GM12878 (cell line): ENCODE results near the gene EHD1. TPM values are rescaled to one million over a fixed set of nuclear protein-coding genes. Genes with fewer than 3 reads are reported as not detected.

Experiments
- ATAC-seq: fragments of 200-7000 bp; cut with Tn5 transposase; 3 replicates; pipeline ENCODE4 v1.9.1; 2020; ENCODE audit warnings: mild to moderate bottlenecking, moderate library complexity
- BruUV-seq: library from RNA; stranded (reverse); fragments of 400-500 nt; replicated peaks from 2 replicates; lab custom pipeline; 2021; lab: Mats Ljungman, UMichigan
- CTCF ChIA-PET: fragments of 300-600 bp; sonication (Branson Sonifier 250); formaldehyde crosslinking; extraction: SDS; loops from one replicate; lab custom pipeline; 2021; ENCODE audit warnings: inconsistent platforms; lab: Yijun Ruan, JAX
- POLR2A ChIA-PET: fragments of 350-600 bp; formaldehyde crosslinking; extraction: SDS; loops from one replicate; lab custom pipeline; 2021; ENCODE audit warnings: inconsistent platforms; lab: Charles Lee
- RAD21 ChIA-PET: fragments of 300-600 bp; sonication (Branson Sonifier 250); formaldehyde crosslinking; loops from one replicate; lab custom pipeline; 2023; ENCODE audit warnings: antibody characterized with exemption; ENCODE audit not compliant: unreplicated experiment; lab: Charles Lee
- SMC1A ChIA-PET: fragments of 300-600 bp; sonication (Branson Sonifier 250); formaldehyde crosslinking; loops from one replicate; lab custom pipeline; 2023; ENCODE audit not compliant: unreplicated experiment, uncharacterized antibody; lab: Charles Lee
- DNase-seq: peaks from one replicate; pipeline ENCODE4 v3.0.0-alpha.2; 2011; ENCODE audit warnings: low read depth, low spot score
- FAIRE-seq: peaks from 3 replicates; lab custom pipeline; 2011; peaks lifted over from hg19 to GRCh38; lab: Jason Lieb, UNC
- H2AFZ ChIP-seq: 2 replicates; pipeline ENCODE4 v1.6.0; 2011; ENCODE audit warnings: low read depth, low read length, control low read depth; ENCODE audit not compliant: control insufficient read depth
- H3K27ac ChIP-seq: 2 replicates; pipeline ENCODE4 v1.5.1; 2011; ENCODE audit warnings: control low read depth; ENCODE audit not compliant: control insufficient read depth, insufficient read depth
- H3K27me3 ChIP-seq, 2 experiments: replicated peaks in 1 of 2; 2 replicates each; pipeline versions ENCODE4 v1.6.0 to v1.6.1; 2011; ENCODE audit warnings: low read length in 1 of 2; ENCODE audit not compliant: control insufficient read depth in 2 of 2, insufficient read depth in 2 of 2
- H3K36me3 ChIP-seq, 2 experiments: 2 replicates each; pipeline ENCODE4 v1.5.1; 2011; ENCODE audit warnings: low read length in 1 of 2; ENCODE audit not compliant: control insufficient read depth in 2 of 2, insufficient read depth in 2 of 2
- H3K4me1 ChIP-seq: 2 replicates; pipeline ENCODE4 v1.6.1; 2011; ENCODE audit warnings: mild to moderate bottlenecking, low read length, moderate library complexity, mixed read lengths; ENCODE audit not compliant: control insufficient read depth, insufficient read depth
- H3K4me2 ChIP-seq: 2 replicates; pipeline ENCODE4 v1.6.0; 2011; ENCODE audit warnings: control low read depth; ENCODE audit not compliant: control insufficient read depth, insufficient read depth
- H3K4me3 ChIP-seq: fragments of 200-600 bp; sonication (generic); 2 replicates; pipeline ENCODE4 v1.5.1; 2016
- H3K79me2 ChIP-seq: 2 replicates; pipeline ENCODE4 v1.6.0; 2011; ENCODE audit warnings: low read length; ENCODE audit not compliant: control insufficient read depth, insufficient read depth
- H3K9ac ChIP-seq: 2 replicates; pipeline ENCODE4 v1.8.0; 2011; ENCODE audit warnings: low read length, control low read depth, mixed read lengths; ENCODE audit not compliant: control insufficient read depth, insufficient read depth
- H3K9me3 ChIP-seq: replicated peaks from 3 replicates; pipeline ENCODE4 v1.5.1; 2011; ENCODE audit warnings: mild to moderate bottlenecking, low read length; ENCODE audit not compliant: control insufficient read depth, insufficient read depth
- H4K20me1 ChIP-seq: 2 replicates; pipeline ENCODE4 v1.6.0; 2011; ENCODE audit not compliant: control insufficient read depth, insufficient read depth
- BCL11A ChIP-seq: IDR thresholded peaks from 2 replicates; pipeline ENCODE4 v1.6.1; 2011; ENCODE audit warnings: low read depth, low read length
- BRCA1 ChIP-seq: IDR thresholded peaks from 2 replicates; pipeline ENCODE4 v1.6.1; 2011; ENCODE audit warnings: low read depth, low read length, improper control_type of control experiment
- CBX3 ChIP-seq: fragments of 200-600 bp; sonication (generic); IDR thresholded peaks from 2 replicates; pipeline ENCODE4 v1.6.1; 2016; ENCODE audit warnings: low read depth, borderline replicate concordance
- FOS ChIP-seq: IDR thresholded peaks from 3 replicates; pipeline ENCODE4 v1.6.1; 2011; ENCODE audit warnings: borderline replicate concordance; ENCODE audit not compliant: insufficient read length; ENCODE audit errors: extremely low read depth
- FOXM1 ChIP-seq: IDR thresholded peaks from 2 replicates; pipeline ENCODE4 v1.6.1; 2012; ENCODE audit warnings: low read depth, mild to moderate bottlenecking, inconsistent platforms, low read length, moderate library complexity
- IRF4 ChIP-seq: IDR thresholded peaks from 2 replicates; pipeline ENCODE4 v1.6.1; 2011; ENCODE audit warnings: low read depth, low read length
- KLF5 ChIP-seq: fragments of 450-650 bp; IDR thresholded peaks from 2 replicates; pipeline ENCODE4 v1.6.1; 2014; ENCODE audit warnings: mild to moderate bottlenecking; ENCODE audit not compliant: partially characterized antibody
- MTA2 ChIP-seq: fragments of 450-650 bp; IDR thresholded peaks from 2 replicates; pipeline ENCODE4 v1.6.1; 2016; ENCODE audit warnings: low read depth, mild to moderate bottlenecking, moderate library complexity
- RCOR1 ChIP-seq: conservative IDR thresholded peaks from 2 replicates; pipeline ENCODE4 v1.6.1; 2012; ENCODE audit warnings: low read depth, low read length, improper control_type of control experiment
- RFX5 ChIP-seq: IDR thresholded peaks from 2 replicates; pipeline ENCODE4 v1.6.1; 2011; ENCODE audit warnings: low read depth, low read length, improper control_type of control experiment
- SRF ChIP-seq, 2 experiments: IDR thresholded peaks; 2 replicates each; pipeline ENCODE4 v1.6.1; 2011; ENCODE audit warnings: low read depth in 2 of 2, low read length in 2 of 2, mild to moderate bottlenecking in 1 of 2, moderate library complexity in 1 of 2
- SUPT20H ChIP-seq: IDR thresholded peaks from 2 replicates; pipeline ENCODE4 v1.6.1; 2011; ENCODE audit warnings: low read depth, mild to moderate bottlenecking, low read length, moderate library complexity, borderline replicate concordance; ENCODE audit not compliant: control insufficient read depth
- TAF1 ChIP-seq: IDR thresholded peaks from 2 replicates; pipeline ENCODE4 v1.6.1; 2011; ENCODE audit warnings: mild to moderate bottlenecking, low read depth, low read length, borderline replicate concordance
- TARDBP ChIP-seq: IDR thresholded peaks from 2 replicates; pipeline ENCODE4 v1.6.1; 2016; ENCODE audit warnings: borderline replicate concordance
- ZNF384 ChIP-seq: IDR thresholded peaks from 2 replicates; pipeline ENCODE4 v1.6.1; 2012; ENCODE audit warnings: low read depth, mild to moderate bottlenecking, low read length, improper control_type of control experiment, borderline replicate concordance
- ZNF622 ChIP-seq: fragments of 450-650 bp; IDR thresholded peaks from 2 replicates; pipeline ENCODE4 v1.6.1; 2017; ENCODE audit warnings: mild to moderate bottlenecking, inconsistent platforms
- WGBS: methylation state at CpG from one replicate; pipeline ENCODE4 v1.1.6; 2016; ENCODE audit warnings: low lambda C conversion rate; ENCODE audit not compliant: insufficient replicate concordance, insufficient coverage; ENCODE audit errors: missing lambda C conversion rate; 5-methylcytosine and 5-hydroxymethylcytosine counted together
- in situ Hi-C: fragments of 300-500 bp; cut with MboI; formaldehyde crosslinking; loops from 9 replicates; pipeline ENCODE4 v1.14.3; 2018; ENCODE audit warnings: mixed read lengths
- intact Hi-C: fragments of 100-400 bp; cut with micrococcal nuclease; formaldehyde crosslinking; loops from one replicate; pipeline ENCODE4 v1.14.2; 2022; ENCODE audit not compliant: unreplicated experiment
- polyA plus RNA-seq, 11 experiments: library from polyadenylated mRNA; depleted of rRNA in 4 of 11; unstranded in 6 of 11; stranded (reverse) in 5 of 11; fragments of >200 nt; fragmentation: Nextera tagmentation in 4 of 11; fragmentation: Illumina TruSeq in 1 of 11; extraction: Ambion mirVana in 4 of 11; extraction: Trizol in 1 of 11; gene quantifications; 1 replicate in 1 of 11; 2 replicates in 10 of 11; pipeline versions ENCODE4 v1.2.1 to v1.2.3, GENCODE V29; 2011 to 2016; ENCODE audit warnings: inconsistent platforms in 2 of 11, missing spikeins in 2 of 11, low read depth in 1 of 11
- total RNA-seq, 4 experiments: library from RNA; depleted of rRNA in 3 of 4; stranded (reverse); fragments of >200 nt in 3 of 4; fragmentation: Illumina TruSeq in 1 of 4; extraction: Trizol in 1 of 4; gene quantifications; 2 replicates each; pipeline versions ENCODE4 v1.2.1 to v1.2.3, GENCODE V29; 2013 to 2021
- TF ChIP-seq, protein P1 (sequence below): IDR thresholded peaks from 2 replicates; pipeline ENCODE4 v1.6.1; 2012; ENCODE audit warnings: low read depth, low read length, improper control_type of control experiment

The EHD1 gene
- total and polyA plus RNA-seq, 10 of the 15 experiments (the other 5 are each of a cell fraction or from before 2014, with no cell fraction given), result 1.0 to 165 (median 66.5) TPM

DNA sequence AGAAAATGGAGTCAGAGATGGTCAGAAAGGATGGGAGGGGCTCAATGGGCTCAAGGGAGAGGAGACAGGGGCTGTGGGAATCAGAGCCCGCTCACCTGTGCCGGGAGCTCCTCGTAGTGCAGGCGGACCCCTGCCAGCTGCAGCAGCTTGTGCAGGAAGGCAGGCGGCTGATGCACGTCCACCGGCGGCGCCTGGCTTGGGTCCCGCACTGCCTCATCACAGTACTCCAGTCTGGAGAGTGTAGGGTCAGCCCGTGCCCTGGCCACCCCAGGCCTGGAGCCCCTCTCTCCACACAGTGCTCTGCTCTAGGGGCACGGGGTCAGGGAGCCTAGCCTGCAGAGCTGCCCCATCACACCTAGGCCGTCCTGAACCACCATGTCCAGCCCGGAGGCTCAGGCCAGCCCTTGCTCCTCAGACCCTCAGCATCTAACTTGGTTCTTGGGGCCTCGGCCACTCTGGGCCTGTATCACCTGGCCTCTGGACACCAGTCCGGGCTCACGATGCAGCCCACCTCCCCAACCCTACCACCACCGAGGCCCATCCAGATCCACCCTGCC lies 34.8 kb upstream of the EHD1 start:
- Histone ChIP-seq H3K4me2 (no peak overlapping the region), H3K4me3 (no peak overlapping the region), H2AFZ (no peak overlapping the region), H3K79me2 (peaks cover 11% of the 10 kb centered on the region), H3K9me3 (no peaks in the 10 kb centered on the region), H3K36me3 (peaks cover 0 to 6% of the 10 kb centered on the region in 2 experiments; a peak in 3 of 4 replicates), H4K20me1 (no peaks in the 10 kb centered on the region), H3K27me3 (no peaks in the 10 kb centered on the region), H3K4me1 (peaks cover 6% of the 10 kb centered on the region), H3K27ac (no peak overlapping the region), H3K9ac (no peak overlapping the region)
- in situ Hi-C loops, result no loop called here
- SMC1A ChIA-PET, result no interaction called here
- RAD21 ChIA-PET, result no interaction called here
- DNase-seq, result no peak
- no peak for ATAC-seq
- BruUV-seq, result no TSS peak
- 80% methylated on average over 18 of the region's 18 CpGs for WGBS
- POLR2A ChIA-PET, result interaction anchor here (1.3 kb wide), 1 partner anchor 13 kb away, joined by 4 read pairs; no protein-coding TSS in a partner anchor
- no peak for FAIRE-seq
- intact Hi-C loops, result no loop called here
- CTCF ChIA-PET, result interaction anchor here (1.2 kb wide), 1 partner anchor 65 kb away, joined by 3 read pairs; no protein-coding TSS in a partner anchor
- TF ChIP-seq SUPT20H (no peak), SRF (IDR thresholded peaks at IDR 0.05; ENCODE audit: low read depth in 2 of 2, low read length in 2 of 2) (no peak), RCOR1 (no peak), ZNF384 (no peak), KLF5 (no peak), RFX5 (no peak), MTA2 (no peak), TAF1 (no peak), FOS (no peak), TARDBP (no peak), BRCA1 (no peak), IRF4 (no peak), CBX3 (no peak), ZNF622 (no peak), BCL11A (no peak), FOXM1 (no peak)
- TF ChIP-seq, protein P1, sequence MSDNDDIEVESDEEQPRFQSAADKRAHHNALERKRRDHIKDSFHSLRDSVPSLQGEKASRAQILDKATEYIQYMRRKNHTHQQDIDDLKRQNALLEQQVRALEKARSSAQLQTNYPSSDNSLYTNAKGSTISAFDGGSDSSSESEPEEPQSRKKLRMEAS, result no peak
